GM18858 (cell line): ENCODE measurements around the gene VENTX.
A peak's percentile ranks its signal among the peaks of the same experiment; 100 is the strongest.

ENCODE experiments used
- ATAC-seq: cut with Tn5 transposase; IDR thresholded peaks from one replicate; pipeline ENCODE4 v1.9.1; 2021; ENCODE audit not compliant: unreplicated experiment

VENTX gene

GRCh38 chr10:133271521-133272300, 34.1 kb downstream of the VENTX start:
- no peak for ATAC-seq

GRCh38 chr10:133272301-133272963, 34.8 kb downstream of the VENTX start:
- ATAC-seq: no peak

GRCh38 chr10:133272964-133273420, 35.3 kb downstream of the VENTX start:
- ATAC-seq: no peak

GRCh38 chr10:133273534-133274143, 36.0 kb downstream of the VENTX start:
- no peak for ATAC-seq

GRCh38 chr10:133274751-133275683, 37.4 kb downstream of the VENTX start:
- peak; percentile 43 for ATAC-seq

DNA sequence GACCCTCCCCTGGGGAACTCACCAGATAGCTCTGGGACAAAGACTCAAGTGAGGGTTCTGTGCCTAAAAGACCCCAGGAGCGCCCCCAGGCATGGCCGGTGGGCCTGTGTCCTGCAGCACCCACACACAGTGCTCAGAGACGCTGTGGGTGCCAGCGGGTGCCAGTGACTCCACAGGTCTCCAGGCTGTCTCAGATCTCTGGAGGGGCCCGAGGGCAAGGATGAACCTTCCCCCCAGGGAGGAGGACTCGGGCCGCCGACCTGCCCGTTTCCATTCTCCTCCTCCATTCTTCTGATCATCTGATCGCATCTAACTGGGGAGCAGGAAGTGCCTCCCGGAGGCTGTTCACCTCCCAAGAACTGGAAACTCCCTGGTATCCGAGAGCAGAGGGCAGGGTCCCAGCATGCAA, 38.0 kb downstream of the VENTX start:
- ATAC-seq: no peak

DNA sequence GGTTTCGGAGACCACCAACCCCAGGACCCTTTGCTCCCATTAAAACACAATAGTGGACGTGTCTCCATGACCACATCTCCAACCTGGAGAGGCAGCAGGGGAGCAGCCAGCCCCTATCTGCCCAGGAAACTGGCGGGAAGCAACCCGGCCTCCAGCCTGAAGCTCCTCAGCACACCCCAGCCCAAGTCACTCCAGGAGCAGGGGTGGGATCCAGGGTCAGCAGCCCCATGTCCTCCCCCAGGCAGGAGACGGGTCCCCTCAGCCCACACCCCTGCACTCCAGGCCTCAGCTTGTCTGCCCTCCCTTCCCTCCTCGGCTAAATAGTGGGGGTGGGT, 38.4 kb downstream of the VENTX start:
- ATAC-seq: no peak

GRCh38 chr10:133276435-133277201, 39.0 kb downstream of the VENTX start, which contains the start of gene ADAM8:
ADAM8 (minus strand) TSS chr10:133276868; CDS start chr10:133276817, 51 bp downstream.
- ATAC-seq: peak; percentile 29

- ATAC-seq: no peak
These were observed 39.8 kb downstream of the VENTX start for GRCh38 chr10:133277277-133277992.

DNA sequence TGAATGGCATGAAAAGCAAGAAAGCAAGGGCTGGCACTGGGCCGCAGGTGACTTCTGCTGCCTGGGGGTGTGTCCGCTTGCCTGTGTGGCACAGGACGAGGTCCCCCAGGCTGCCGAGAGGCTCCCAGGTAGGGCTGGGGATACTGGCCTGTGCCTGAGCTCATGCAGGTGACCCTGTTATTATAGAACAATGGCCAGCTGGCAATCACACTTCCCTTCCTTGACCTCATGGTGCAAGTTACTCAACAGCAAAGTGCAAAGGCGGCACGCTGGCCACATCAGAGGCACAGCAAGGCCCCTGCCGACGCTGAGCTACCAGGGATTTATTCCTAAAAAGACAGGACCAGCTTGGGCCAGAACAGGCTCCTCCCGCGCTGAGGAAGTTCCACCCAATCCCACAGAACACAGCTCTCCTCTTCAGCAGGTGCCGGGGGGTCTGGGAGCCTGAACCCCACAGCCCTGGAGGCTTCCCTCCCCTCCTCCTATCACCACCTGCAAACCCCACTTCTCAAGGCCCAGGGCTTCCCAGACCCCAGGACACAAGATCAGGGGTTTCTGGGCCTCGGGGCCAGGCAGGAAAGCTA, 40.4 kb downstream of the VENTX start:
- ATAC-seq: no peak

- ATAC-seq: peak; percentile 33
These were observed 41.1 kb downstream of the VENTX start for GRCh38 chr10:133278577-133279265.

DNA sequence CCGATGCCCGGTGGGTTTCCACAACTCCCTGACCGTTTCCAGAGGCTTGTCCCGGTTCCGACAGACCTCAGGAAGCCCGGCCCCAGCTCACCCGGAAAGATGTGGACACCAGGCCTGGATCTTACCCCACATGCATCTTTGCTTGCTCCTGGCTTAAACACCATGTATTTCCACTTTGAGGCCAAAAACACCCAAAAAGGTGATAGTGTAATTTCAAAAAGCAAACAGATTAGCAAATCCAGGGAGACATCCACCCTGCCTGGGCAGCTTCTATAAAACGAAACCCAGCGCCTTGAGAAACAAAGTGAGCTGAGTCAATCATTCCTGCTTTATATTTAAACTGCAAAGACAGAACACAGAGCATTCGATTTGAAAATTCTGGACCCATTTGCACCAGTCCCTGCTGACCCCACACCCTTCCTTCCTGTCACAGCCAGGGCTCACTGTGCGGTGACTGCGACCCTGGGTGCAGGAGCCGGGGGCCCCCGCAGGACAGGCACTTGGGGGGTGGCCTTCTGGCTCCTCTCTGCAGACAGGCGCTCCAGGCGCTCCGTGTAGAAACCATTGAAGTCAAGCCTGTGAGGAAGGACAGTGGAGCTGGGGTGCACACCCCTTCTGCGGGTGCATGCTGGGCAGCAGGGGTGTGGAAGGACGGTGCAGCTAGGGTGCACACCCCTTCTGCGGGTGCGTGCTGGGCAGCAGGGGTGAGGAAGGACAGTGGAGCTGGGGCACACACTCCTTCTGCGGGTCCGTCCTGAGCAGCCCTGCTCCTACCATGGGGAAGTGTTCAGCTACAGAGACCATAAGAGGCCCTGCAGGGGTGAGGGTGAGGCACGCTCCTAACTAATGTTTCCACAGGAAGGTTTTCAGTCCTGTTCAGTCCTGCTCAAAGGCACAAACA, 41.9 kb downstream of the VENTX start:
- ATAC-seq: no peak

DNA sequence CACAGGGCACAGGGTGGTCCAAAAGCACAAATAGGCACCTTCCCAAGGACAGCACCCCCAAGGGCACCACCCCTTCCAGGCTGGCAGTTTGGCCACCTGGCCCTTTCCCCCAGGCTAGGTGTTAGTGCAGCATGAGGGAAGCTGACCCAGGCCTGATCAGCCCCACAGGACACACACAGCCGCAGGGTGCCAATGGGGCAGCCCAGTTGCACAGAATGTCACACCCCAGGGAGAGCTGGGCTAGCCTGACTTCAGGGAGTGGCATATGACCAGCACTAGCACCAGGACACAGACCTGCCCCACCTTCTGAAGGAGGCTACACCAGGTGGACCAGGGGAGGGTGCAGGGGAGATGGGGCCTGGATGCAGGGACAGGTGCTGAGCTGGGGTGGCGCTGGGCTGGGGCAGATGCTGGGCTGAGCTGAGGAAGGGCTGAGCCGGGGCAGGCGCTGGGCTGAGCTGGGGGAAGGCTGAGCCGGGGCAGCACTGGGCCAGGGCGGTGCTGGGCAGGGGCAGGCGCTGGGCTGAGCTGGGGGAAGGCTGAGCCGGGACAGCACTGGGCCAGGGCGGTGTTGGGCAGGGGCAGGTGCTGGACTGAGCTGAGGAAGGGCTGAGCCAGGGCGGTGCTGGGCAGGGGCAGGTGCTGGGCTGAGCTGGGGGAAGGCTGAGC, 42.9 kb downstream of the VENTX start:
- no peak for ATAC-seq

DNA sequence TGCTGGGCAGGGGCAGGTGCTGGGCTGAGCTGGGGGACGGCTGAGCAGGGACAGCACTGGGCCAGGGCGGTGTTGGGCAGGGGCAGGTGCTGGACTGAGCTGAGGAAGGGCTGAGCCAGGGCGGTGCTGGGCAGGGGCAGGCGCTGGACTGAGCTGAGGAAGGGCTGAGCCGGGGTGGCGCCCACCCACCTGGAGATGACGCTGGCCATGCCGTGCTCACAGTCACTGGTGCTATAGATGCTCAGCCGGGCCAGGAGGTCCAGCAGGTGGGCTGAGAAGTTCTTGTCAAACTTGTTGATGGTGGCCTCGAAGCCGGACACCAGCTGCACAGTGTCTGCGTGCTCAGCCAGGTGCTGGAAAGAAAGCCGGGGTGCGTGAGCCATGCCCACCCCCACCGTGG, 43.4 kb downstream of the VENTX start:
- ATAC-seq: no peak

GRCh38 chr10:133281628-133282372, 44.1 kb downstream of the VENTX start:
- ATAC-seq: no peak

DNA sequence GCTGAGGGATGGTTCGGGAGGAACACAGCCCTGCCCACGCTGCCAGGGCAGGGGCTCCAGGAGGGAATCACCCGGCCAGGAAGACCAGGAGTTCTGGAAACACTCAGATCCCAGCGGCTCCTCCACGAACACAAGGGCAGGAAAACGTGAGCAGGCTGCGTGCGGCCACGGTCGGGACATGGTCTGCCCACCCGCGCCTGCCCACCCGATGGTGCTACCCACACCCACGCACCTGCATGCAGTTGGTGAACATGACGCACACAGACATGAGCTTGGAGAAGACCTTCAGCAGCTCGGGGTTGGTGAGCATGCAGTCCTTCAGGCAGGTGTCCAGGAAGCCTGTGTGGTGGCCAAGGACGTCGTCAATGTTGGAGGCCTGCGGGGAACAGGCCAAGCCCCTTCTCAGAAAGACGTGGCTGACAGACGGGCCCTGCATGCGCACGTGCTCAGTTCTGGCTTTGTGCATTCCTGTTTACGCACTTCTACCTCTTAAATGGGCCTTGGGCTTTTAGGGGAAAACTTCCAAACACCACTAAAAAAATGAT, 45.3 kb downstream of the VENTX start:
- ATAC-seq: no peak
